Activated CD4-positive, alpha-beta T cell treated with anti-CD3 and anti-CD28 coated beads, Interleukin-2, amount 10 ng/mL, durations not matched to agents 7 days and 5 days (primary cell): ENCODE data around the gene METTL21C. TPM values are rescaled to one million over a fixed set of nuclear protein-coding genes. Genes with fewer than 3 reads are reported as not detected.

Source experiments
- CTCF ChIA-PET: fragments of 350-600 bp; sonication (Branson Sonifier 250); formaldehyde crosslinking; loops from one replicate; lab custom pipeline; 2021; ENCODE audit warnings: antibody characterized with exemption; lab: Charles Lee
- POLR2A ChIA-PET: fragments of 350-600 bp; sonication (Branson Sonifier 250); formaldehyde crosslinking; loops from one replicate; lab custom pipeline; 2021; ENCODE audit warnings: antibody characterized with exemption; lab: Charles Lee
- DNase-seq: peaks from one replicate; pipeline ENCODE4 v3.0.0-alpha.2; 2020
- H3K27ac Mint-ChIP-seq: one replicate; pipeline ENCODE4 v1.8.0; 2021; ENCODE audit warnings: mild to moderate bottlenecking, moderate library complexity, mixed read lengths
- H3K27me3 Mint-ChIP-seq: one replicate; pipeline ENCODE4 v1.8.0; 2021; ENCODE audit warnings: mixed read lengths
- H3K36me3 Mint-ChIP-seq: one replicate; pipeline ENCODE4 v1.8.0; 2021; ENCODE audit warnings: low read depth, mixed read lengths
- H3K4me1 Mint-ChIP-seq: one replicate; pipeline ENCODE4 v1.8.0; 2021; ENCODE audit warnings: mixed read lengths
- H3K4me3 Mint-ChIP-seq: one replicate; pipeline ENCODE4 v1.8.0; 2021; ENCODE audit warnings: mild to moderate bottlenecking, moderate library complexity, mixed read lengths
- H3K9me3 Mint-ChIP-seq: one replicate; pipeline ENCODE4 v1.8.0; 2021; ENCODE audit warnings: mixed read lengths
- total RNA-seq, 2 experiments: library from RNA; stranded (reverse); gene quantifications; one replicate each; pipeline ENCODE4 v1.2.3, GENCODE V29; 2021

The METTL21C gene
- not detected for total RNA-seq

GRCh38 chr13:102694937-102695336 is at the start of gene METTL21C:
Gene METTL21C, minus strand, starts transcription at chr13:102695044. Its CDS starts 546 bp downstream, at chr13:102694498.
- CTCF ChIA-PET: no interaction called here
- H3K4me3 Mint-ChIP-seq: no peak within 1 kb of the TSS
- POLR2A ChIA-PET: no interaction called here
- no peaks in the 10 kb centered on the region for H3K9me3 Mint-ChIP-seq
- no peaks in the 10 kb centered on the region for H3K36me3 Mint-ChIP-seq
- H3K27ac Mint-ChIP-seq: no peak within 1 kb of the TSS
- H3K27me3 Mint-ChIP-seq: peaks cover 25% of the 10 kb centered on the region
- DNase-seq: no peak
- no peaks in the 10 kb centered on the region for H3K4me1 Mint-ChIP-seq

- Mint-ChIP-seq H3K27ac (no peak overlapping the region), H3K4me1 (no peaks in the 10 kb centered on the region), H3K9me3 (peaks cover 10% of the 10 kb centered on the region), H3K4me3 (no peak overlapping the region), H3K36me3 (no peaks in the 10 kb centered on the region), H3K27me3 (peaks cover 60% of the 10 kb centered on the region)
- ChIA-PET POLR2A (no interaction called here), CTCF (interaction anchor here (0.5 to 0.7 kb wide), 2 partner anchors 42 to 113 kb away, joined by 3 read pairs; no protein-coding TSS in a partner anchor)
- DNase-seq: no peak
Measured at GRCh38 chr13:102742506-102742905, 47.7 kb upstream of the METTL21C start.

GRCh38 chr13:102742101-102742500 is 47.3 kb upstream of the METTL21C start:
- Mint-ChIP-seq H3K4me1 (no peaks in the 10 kb centered on the region), H3K36me3 (no peaks in the 10 kb centered on the region), H3K27ac (no peak overlapping the region), H3K9me3 (peaks cover 10% of the 10 kb centered on the region), H3K4me3 (no peak overlapping the region), H3K27me3 (peaks cover 58% of the 10 kb centered on the region)
- ChIA-PET CTCF (interaction anchor here (0.5 kb wide), 1 partner anchor 43 kb away, joined by 3 read pairs; no protein-coding TSS in a partner anchor), POLR2A (no interaction called here)
- no peak for DNase-seq

GRCh38 chr13:102729560-102730270 is 34.9 kb upstream of the METTL21C start:
- Mint-ChIP-seq H3K27me3 (peaks cover 21% of the 10 kb centered on the region), H3K27ac (no peak overlapping the region), H3K36me3 (no peaks in the 10 kb centered on the region), H3K9me3 (no peaks in the 10 kb centered on the region), H3K4me1 (no peaks in the 10 kb centered on the region), H3K4me3 (no peak overlapping the region)
- ChIA-PET POLR2A (no interaction called here), CTCF (no interaction called here)
- no peak for DNase-seq

- POLR2A ChIA-PET: no interaction called here
- no peaks in the 10 kb centered on the region for H3K9me3 Mint-ChIP-seq
- no peaks in the 10 kb centered on the region for H3K4me1 Mint-ChIP-seq
- H3K4me3 Mint-ChIP-seq: no peak overlapping the region
- peak; percentile 26 for DNase-seq
- H3K27me3 Mint-ChIP-seq: peaks cover 26% of the 10 kb centered on the region
- CTCF ChIA-PET: interaction anchor here (0.6 kb wide), 1 partner anchor 172 kb away, joined by 3 read pairs; no protein-coding TSS in a partner anchor
- H3K36me3 Mint-ChIP-seq: no peaks in the 10 kb centered on the region
- H3K27ac Mint-ChIP-seq: no peak overlapping the region
Measured at GRCh38 chr13:102726430-102726829, 31.6 kb upstream of the METTL21C start.

GRCh38 chr13:102724923-102725322 is 30.1 kb upstream of the METTL21C start:
- no peak overlapping the region for H3K4me3 Mint-ChIP-seq
- ChIA-PET CTCF (interaction anchor here (0.5 to 1.5 kb wide), 4 partner anchors 15 to 131 kb away, joined by 3 to 5 read pairs (median 3); partner anchors contain the start of gene ERCC5), POLR2A (interaction anchor here (0.7 kb wide), 1 partner anchor 129 kb away, joined by 3 read pairs; no protein-coding TSS in a partner anchor)
- no peaks in the 10 kb centered on the region for H3K36me3 Mint-ChIP-seq
- no peak overlapping the region for H3K27ac Mint-ChIP-seq
- no peaks in the 10 kb centered on the region for H3K4me1 Mint-ChIP-seq
- no peaks in the 10 kb centered on the region for H3K9me3 Mint-ChIP-seq
- peak; percentile 9 for DNase-seq
- H3K27me3 Mint-ChIP-seq: peaks cover 14% of the 10 kb centered on the region

- no peak for DNase-seq
- Mint-ChIP-seq H3K27ac (no peak overlapping the region), H3K4me3 (no peak overlapping the region), H3K9me3 (no peaks in the 10 kb centered on the region), H3K27me3 (peaks cover 11% of the 10 kb centered on the region), H3K36me3 (no peaks in the 10 kb centered on the region), H3K4me1 (no peaks in the 10 kb centered on the region)
- POLR2A ChIA-PET: no interaction called here
- CTCF ChIA-PET: no interaction called here
Measured at GRCh38 chr13:102721800-102722231, 27.0 kb upstream of the METTL21C start.

- no peak overlapping the region for H3K27ac Mint-ChIP-seq
- POLR2A ChIA-PET: no interaction called here
Measured at GRCh38 chr13:102718746-102719145, 23.9 kb upstream of the METTL21C start.

GRCh38 chr13:102715447-102715846 is 20.6 kb upstream of the METTL21C start:
- Mint-ChIP-seq H3K4me1 (no peaks in the 10 kb centered on the region), H3K4me3 (no peak overlapping the region), H3K9me3 (no peaks in the 10 kb centered on the region), H3K36me3 (no peaks in the 10 kb centered on the region), H3K27me3 (peaks cover 3% of the 10 kb centered on the region), H3K27ac (no peak overlapping the region)
- ChIA-PET CTCF (interaction anchor here (0.6 kb wide), 1 partner anchor 1544 kb away, joined by 3 read pairs; no protein-coding TSS in a partner anchor), POLR2A (no interaction called here)
- no peak for DNase-seq

More at GRCh38 chr13:102718746-102719145, 23.9 kb upstream of the METTL21C start:
- Mint-ChIP-seq H3K4me1 (no peaks in the 10 kb centered on the region), H3K9me3 (no peaks in the 10 kb centered on the region), H3K27me3 (peaks cover 9% of the 10 kb centered on the region), H3K4me3 (no peak overlapping the region), H3K36me3 (no peaks in the 10 kb centered on the region)
- no peak for DNase-seq
- CTCF ChIA-PET: interaction anchor here (0.7 to 1.8 kb wide), 5 partner anchors 9 to 127 kb away, joined by 3 to 4 read pairs (median 3); partner anchors contain the start of gene ERCC5

GRCh38 chr13:102710261-102710679 is 15.4 kb upstream of the METTL21C start:
- no peaks in the 10 kb centered on the region for H3K9me3 Mint-ChIP-seq
- H3K27ac Mint-ChIP-seq: no peak overlapping the region
- peaks cover 22% of the 10 kb centered on the region for H3K27me3 Mint-ChIP-seq
- CTCF ChIA-PET: interaction anchor here (1.3 to 1.5 kb wide), 3 partner anchors 8 to 89 kb away, joined by 3 to 4 read pairs (median 3); no protein-coding TSS in a partner anchor
- POLR2A ChIA-PET: no interaction called here
- no peaks in the 10 kb centered on the region for H3K36me3 Mint-ChIP-seq
- H3K4me3 Mint-ChIP-seq: no peak overlapping the region
- DNase-seq: no peak
- H3K4me1 Mint-ChIP-seq: no peaks in the 10 kb centered on the region

- H3K9me3 Mint-ChIP-seq: no peaks in the 10 kb centered on the region
- H3K27ac Mint-ChIP-seq: no peak overlapping the region
- ChIA-PET CTCF (interaction anchor here (1.3 to 1.4 kb wide), 2 partner anchors 9 to 15 kb away, joined by 3 to 4 read pairs; no protein-coding TSS in a partner anchor), POLR2A (no interaction called here)
- DNase-seq: no peak
- peaks cover 24% of the 10 kb centered on the region for H3K27me3 Mint-ChIP-seq
- no peak overlapping the region for H3K4me3 Mint-ChIP-seq
- no peaks in the 10 kb centered on the region for H3K36me3 Mint-ChIP-seq
- H3K4me1 Mint-ChIP-seq: no peaks in the 10 kb centered on the region
Measured at GRCh38 chr13:102709536-102709935, 14.7 kb upstream of the METTL21C start.

GRCh38 chr13:102708991-102709390 is 14.1 kb upstream of the METTL21C start:
- POLR2A ChIA-PET: no interaction called here

GRCh38 chr13:102708211-102708610 is 13.4 kb upstream of the METTL21C start:
- Mint-ChIP-seq H3K27me3 (peaks cover 24% of the 10 kb centered on the region), H3K36me3 (no peaks in the 10 kb centered on the region), H3K27ac (no peak overlapping the region), H3K4me3 (no peak overlapping the region), H3K4me1 (no peaks in the 10 kb centered on the region), H3K9me3 (no peaks in the 10 kb centered on the region)
- no peak for DNase-seq
- CTCF ChIA-PET: no interaction called here
- POLR2A ChIA-PET: no interaction called here

More at GRCh38 chr13:102708991-102709390, 14.1 kb upstream of the METTL21C start:
- Mint-ChIP-seq H3K4me3 (no peak overlapping the region), H3K27me3 (peaks cover 24% of the 10 kb centered on the region), H3K9me3 (no peaks in the 10 kb centered on the region), H3K27ac (no peak overlapping the region), H3K4me1 (no peaks in the 10 kb centered on the region), H3K36me3 (no peaks in the 10 kb centered on the region)
- DNase-seq: no peak
- CTCF ChIA-PET: interaction anchor here (1.4 kb wide), 1 partner anchor 9 kb away, joined by 4 read pairs; no protein-coding TSS in a partner anchor
